Measurements from ENCODE around the gene CHAT. TPM values are rescaled to one million over a fixed set of nuclear protein-coding genes. Genes with fewer than 3 reads are reported as not detected.

CHAT gene
- total RNA-seq, 1 experiment from 2014 or later, result not detected

- H2BK12ac ChIP-seq (ENCODE audit: insufficient read length, low read depth, low read length), result no peak overlapping the region
- Mint-ChIP-seq H3K27ac (no peak overlapping the region), H3K4me1 (peaks cover 16 to 22% of the 10 kb centered on the region in 2 experiments), H3K4me3 (no peak overlapping the region), H3K27me3 (ENCODE audit: low read depth) (peaks cover 95% of the 10 kb centered on the region), H3K9me3 (peaks cover 0 to 9% of the 10 kb centered on the region in 2 experiments; a peak in 2 of 5 replicates), H3K36me3 (ENCODE audit: insufficient read depth in 1 of 3, low read depth in 3 of 3) (no peaks in the 10 kb centered on the region; a peak in 1 of 7 replicates)
- H3K56ac ChIP-seq (ENCODE audit: insufficient read length, low read depth, low read length), result no peak overlapping the region
- no peaks in the 10 kb centered on the region for H3K79me2 ChIP-seq (ENCODE audit: insufficient read depth, low read length)
- H4K91ac ChIP-seq (ENCODE audit: insufficient read length, low read depth, low read length), result no peak overlapping the region
- no peak for TF ChIP-seq CTCF (conservative IDR thresholded peaks at IDR 0.05)
- H3K14ac ChIP-seq (ENCODE audit: insufficient read depth, low read length), result no peak overlapping the region
- no peak overlapping the region for H2AFZ ChIP-seq (ENCODE audit: low read length)
- H3K27me3 ChIP-seq (ENCODE audit: insufficient read depth, low read length), result peaks cover 34% of the 10 kb centered on the region
- H3K4me1 ChIP-seq (ENCODE audit: insufficient read depth, low read length), result peaks cover 2% of the 10 kb centered on the region; the same call in 1 of the 2 replicates
- no peak overlapping the region for H2BK15ac ChIP-seq (ENCODE audit: low read depth, low read length)
- H3K23ac ChIP-seq (ENCODE audit: insufficient read length, low read depth, low read length), result no peak overlapping the region
- H3K4me2 ChIP-seq (ENCODE audit: insufficient read depth, insufficient read length, low read length), result no peak overlapping the region
- H3K9me3 ChIP-seq (ENCODE audit: control insufficient read depth, low read depth, low read length), result no peaks in the 10 kb centered on the region
- H3K18ac ChIP-seq (ENCODE audit: insufficient read length, low read depth, low read length), result no peak overlapping the region
- no peak overlapping the region for H2BK120ac ChIP-seq (ENCODE audit: low read depth, low read length, poor library complexity, severe bottlenecking)
- H3K4ac ChIP-seq (ENCODE audit: low read depth, low read length), result no peak overlapping the region
- no peak for DNase-seq
- no peaks in the 10 kb centered on the region for H3K23me2 ChIP-seq (ENCODE audit: insufficient read length, low read depth, low read length, poor library complexity, severe bottlenecking)
- H4K20me1 ChIP-seq (ENCODE audit: control insufficient read depth, insufficient read depth, insufficient read length), result no peaks in the 10 kb centered on the region
- H2AK5ac ChIP-seq (ENCODE audit: insufficient read length, low read length), result no peak overlapping the region
- H3K9ac ChIP-seq (ENCODE audit: extremely low read depth, insufficient read length, low read length), result no peak overlapping the region
- no peak overlapping the region for H2BK5ac ChIP-seq (ENCODE audit: insufficient read length, low read length)
- H3T11ph ChIP-seq (ENCODE audit: low read length), result no peak overlapping the region
- WGBS (ENCODE audit: extremely low coverage, insufficient read length, low lambda C conversion rate), result no CpG with 5 or more reads among the region's 7 CpGs
- no peak overlapping the region for H2BK20ac ChIP-seq (ENCODE audit: low read depth, low read length, poor library complexity, severe bottlenecking)
- no peaks in the 10 kb centered on the region for H3K79me1 ChIP-seq (ENCODE audit: insufficient read depth, low read depth, low read length, poor library complexity, severe bottlenecking)
- H4K5ac ChIP-seq (ENCODE audit: insufficient read length, low read depth, low read length), result no peak overlapping the region
- H4K8ac ChIP-seq (replicated peaks; ENCODE audit: insufficient read length, low read depth, low read length), result no peak overlapping the region
- no peak overlapping the region for H3K27ac ChIP-seq (ENCODE audit: insufficient read length, low read depth, low read length)
These were observed 82.5 kb downstream of the CHAT start for GRCh38 chr10:49696311-49696710.
